ENCODE results near the gene IRAK1BP1.

- TF ChIP-seq CTCF (IDR thresholded peaks at IDR 0.05; ENCODE audit: insufficient read depth, low read length, poor library complexity, severe bottlenecking) (no peak), EZH2phosphoT487 (conservative IDR thresholded peaks at IDR 0.05; ENCODE audit: low read length) (no peak)
These were observed 24.4 kb upstream of the IRAK1BP1 start for GRCh38 chr6:78842953-78843352.

Data from SU-DHL-6 (cell line).